GM19239 (cell line): ENCODE data around the gene CIAO3.
"Not testable (repeated sequence)": the region's sequence is repeated elsewhere in the genome, so short reads cannot be mapped to it uniquely, and the experiment has no call there.

Source experiments
- DNase-seq: peaks from one replicate; pipeline ENCODE4 v3.0.0; 2011; ENCODE audit warnings: low spot score; ENCODE audit not compliant: insufficient read length
- FAIRE-seq: peaks from 2 replicates; lab custom pipeline; 2011; peaks lifted over from hg19 to GRCh38; lab: Jason Lieb, UNC

Gene CIAO3

DNA sequence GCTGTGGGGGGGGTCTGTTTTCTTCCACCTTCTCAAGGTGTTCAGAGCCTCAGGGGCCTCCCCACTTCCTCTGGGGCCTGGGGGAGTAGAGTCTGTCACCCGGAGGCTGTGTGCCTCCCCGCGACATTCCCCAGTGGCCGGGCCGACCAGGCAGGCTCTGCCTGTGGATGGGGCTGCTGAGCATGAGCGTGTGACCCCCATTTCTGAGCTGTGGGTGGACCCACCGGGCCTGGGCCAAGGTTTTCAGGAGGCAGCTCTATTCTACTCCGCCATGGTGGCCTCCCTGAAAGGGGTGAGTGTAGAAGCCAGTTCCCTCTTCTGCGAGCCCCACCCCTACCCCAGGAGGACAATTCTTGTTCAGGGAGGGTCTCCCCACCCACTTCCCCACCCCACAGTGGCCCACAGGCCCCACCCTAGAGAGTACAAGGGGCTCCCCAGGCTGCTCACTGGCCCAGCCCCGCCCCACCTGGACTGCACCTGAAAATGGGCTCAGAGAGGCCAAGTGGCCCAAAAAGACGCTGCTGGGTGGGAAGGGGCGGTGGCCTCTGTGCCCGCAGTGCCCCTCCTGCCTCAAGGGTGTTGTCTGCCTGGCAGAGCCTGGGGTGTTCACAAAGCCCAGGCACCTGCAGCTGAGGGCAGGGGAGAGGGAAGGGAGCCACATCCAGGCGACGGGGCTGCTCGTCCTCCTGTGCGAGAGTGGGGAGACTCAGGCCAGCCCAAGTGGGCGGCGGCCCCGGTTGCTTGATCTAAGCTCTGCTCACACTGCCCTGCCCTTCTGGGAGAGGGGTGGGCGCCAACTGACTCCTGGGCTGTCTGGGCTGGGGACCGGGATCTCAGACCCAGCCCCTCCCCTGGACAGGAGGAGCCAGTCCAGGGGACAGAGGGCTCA is 21.1 kb upstream of the CIAO3 start:
- no peak for FAIRE-seq

DNA sequence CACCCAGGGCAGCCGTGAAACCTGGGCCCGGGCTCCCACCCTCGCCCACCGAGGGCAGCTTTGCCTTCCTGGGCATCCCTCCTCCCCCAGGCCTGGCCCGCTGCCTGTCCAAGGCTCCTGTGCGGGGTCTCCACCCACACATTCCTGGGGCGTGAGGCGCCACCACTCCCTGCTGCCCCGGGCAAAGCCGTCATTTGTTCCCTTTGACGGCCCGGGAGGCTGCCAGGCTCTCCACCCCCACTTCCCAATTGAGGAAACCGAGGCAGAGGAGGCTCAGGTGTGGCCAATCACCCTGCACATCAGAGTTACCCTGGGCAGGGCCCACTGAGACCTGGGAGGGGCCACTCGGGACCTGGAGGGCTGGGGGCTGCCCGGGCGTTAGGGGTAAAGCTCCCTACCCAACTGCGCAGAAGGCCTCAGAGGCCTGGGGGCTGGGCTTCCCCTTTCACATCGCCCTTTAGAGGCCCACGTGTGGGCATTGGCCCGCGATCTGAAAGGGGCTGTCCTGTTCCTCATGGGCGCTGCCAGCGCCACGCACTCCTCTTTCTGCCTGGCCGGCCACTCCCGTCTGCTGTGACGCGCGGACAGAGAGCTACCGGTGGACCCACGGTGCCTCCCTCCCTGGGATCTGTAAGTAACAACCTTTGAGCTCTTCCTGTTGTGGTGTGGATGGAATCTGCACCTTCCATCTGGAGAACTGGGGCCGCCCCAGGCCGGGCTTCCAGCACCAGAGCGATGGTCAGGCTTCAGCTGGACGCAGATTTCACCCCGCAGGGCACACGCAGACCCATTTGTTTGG is 19.9 kb upstream of the CIAO3 start, which contains the start of gene MSLN:
Gene MSLN (plus strand): TSS at position 190 of the 799 bp plus-strand sequence. CDS start 1,947 bp downstream, outside the sequence.
- DNase-seq, result no peak
- no peak for FAIRE-seq

More for the DNA sequence above, 21.1 kb upstream of the CIAO3 start:
- no peak for DNase-seq

DNA sequence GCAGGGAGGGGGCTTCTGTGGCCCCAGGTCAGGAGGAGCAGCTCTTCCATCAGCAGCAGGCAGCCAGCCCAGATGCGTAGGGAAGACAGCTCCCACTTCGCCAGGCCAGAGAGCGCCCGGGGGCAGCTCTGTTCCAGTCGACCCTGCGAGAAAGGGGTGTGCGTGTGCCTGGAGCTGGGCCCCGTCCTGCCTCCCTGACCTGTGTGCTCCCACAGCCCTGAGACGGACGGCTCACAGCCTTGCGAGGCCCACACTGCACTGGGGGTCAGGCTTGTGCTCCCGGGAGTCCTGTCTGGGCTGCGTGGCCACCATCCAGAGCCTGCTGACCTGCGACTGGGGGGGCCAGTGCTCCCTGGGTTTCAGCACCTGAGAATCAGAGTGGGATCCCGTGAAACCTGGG is 19.3 kb upstream of the CIAO3 start:
- FAIRE-seq (no peak), DNase-seq (no peak)

DNA sequence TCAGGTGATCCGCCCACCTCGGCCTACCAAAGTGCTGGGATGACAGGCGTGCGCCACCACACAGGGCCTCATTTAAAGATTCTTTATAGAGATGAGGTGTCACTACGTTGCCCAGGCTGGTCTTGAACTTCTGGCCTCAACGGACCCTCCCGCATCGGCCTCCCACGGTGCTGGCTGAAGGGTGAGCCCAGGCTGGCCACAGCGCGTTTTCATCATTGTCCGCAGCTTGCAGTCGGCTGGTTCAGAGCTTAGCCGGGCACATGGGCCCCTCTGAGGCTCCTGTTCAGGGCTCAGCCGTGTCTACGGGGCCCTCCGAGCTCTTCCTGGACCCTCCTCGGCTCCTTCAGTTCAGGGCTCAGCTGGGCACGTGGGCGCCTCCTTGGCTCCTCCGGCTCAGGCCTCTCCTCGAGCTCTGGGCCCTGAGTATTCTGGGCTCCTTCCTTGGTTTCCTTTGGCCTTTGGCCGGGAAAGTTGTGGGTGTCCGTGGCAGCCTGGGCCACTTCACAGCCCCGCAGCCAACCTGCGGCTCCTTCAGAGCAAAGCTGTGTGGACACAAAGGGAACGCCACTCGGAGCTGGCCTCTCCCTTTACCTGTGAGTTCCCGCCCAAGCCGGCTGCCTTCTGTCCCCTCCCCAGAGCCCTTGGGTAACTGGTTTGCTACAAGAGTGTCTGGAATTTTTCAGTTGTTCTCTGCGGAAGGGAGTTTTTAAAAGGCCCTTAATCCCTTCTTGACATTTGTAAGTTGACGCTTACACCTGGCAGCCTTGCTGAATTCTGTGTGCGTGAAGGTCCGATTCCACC is 18.5 kb upstream of the CIAO3 start:
- FAIRE-seq (no peak), DNase-seq (no peak)

DNA sequence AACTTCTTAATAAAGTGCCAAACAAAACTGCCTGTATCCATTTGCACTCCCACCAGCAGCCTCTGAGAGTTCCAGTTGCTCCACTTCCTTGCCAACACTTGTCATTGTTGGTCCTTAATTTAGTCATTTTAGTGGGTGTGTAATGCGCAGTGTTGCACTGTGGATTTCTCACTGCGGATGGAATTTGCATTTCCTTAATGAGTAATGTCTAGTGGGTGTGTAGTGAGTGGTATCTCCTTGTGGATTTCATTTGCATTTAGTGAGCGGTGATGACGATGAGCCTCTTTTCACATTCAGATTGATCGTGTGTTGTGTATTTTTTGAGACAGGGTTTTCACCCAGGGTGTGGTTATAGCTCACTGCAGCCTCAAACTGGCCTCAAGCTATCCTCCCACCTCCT is 15.6 kb upstream of the CIAO3 start:
- no peak for FAIRE-seq
- DNase-seq, result no peak

DNA sequence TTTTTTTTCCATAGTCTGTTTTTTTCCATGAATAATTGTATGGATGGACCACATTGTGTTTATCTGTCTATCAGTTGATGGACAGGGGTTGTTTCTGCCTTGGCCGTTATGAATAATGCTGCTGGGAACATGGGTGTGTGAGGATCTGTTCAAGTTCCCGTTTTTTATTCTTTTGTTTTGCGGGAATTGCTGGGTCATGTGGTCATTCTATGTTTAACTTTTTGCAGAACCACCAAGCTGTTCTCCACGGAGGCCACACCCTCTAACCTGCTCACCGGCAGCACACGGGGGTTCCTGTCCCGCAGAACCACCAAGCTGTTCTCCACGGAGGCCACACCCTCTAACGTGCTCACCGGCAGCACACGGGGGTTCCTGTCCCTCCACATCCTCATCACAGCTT is 13.9 kb upstream of the CIAO3 start:
- FAIRE-seq, result no peak
- no peak for DNase-seq

DNA sequence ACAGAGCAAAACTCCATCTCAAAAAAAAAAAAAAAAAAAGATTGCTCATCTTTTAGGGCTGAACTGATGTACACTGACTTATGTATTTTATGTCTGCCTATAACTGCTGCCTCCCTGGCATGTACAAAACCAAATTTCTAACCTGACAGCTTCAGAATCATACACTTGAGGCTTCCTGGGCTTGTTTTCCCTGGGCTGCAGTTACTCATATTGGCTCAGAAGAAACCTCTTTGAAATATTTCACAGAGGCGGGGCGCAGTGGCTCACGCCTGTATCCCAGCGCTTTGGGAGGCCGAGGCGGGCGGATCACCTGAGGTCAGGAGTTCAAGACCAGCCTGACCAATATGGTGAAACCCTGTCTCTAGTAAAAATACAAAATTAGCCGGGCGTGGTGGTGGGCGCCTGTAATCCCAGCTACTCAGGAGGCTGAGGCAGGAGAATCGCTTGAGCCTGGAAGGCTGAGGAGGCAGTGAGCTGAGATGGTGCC is 13.4 kb upstream of the CIAO3 start:
- DNase-seq, FAIRE-seq: not testable (repeated sequence)

DNA sequence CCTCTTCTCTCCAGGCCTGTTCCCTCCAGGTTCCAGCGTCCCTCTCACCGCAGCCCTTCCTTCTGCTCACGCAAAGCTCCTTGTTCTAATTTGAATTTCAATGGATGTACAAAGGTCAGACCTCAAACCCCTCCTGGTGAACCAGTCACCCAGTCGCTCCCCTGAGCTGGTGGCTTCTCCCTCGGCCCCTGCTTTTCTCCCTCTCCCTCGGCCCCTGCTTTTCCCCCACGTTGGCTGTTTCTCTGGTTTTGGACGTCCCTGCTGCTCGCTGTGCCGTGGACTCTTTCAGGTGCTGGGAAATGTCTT is 11.2 kb upstream of the CIAO3 start:
- DNase-seq, result no peak
- no peak for FAIRE-seq

DNA sequence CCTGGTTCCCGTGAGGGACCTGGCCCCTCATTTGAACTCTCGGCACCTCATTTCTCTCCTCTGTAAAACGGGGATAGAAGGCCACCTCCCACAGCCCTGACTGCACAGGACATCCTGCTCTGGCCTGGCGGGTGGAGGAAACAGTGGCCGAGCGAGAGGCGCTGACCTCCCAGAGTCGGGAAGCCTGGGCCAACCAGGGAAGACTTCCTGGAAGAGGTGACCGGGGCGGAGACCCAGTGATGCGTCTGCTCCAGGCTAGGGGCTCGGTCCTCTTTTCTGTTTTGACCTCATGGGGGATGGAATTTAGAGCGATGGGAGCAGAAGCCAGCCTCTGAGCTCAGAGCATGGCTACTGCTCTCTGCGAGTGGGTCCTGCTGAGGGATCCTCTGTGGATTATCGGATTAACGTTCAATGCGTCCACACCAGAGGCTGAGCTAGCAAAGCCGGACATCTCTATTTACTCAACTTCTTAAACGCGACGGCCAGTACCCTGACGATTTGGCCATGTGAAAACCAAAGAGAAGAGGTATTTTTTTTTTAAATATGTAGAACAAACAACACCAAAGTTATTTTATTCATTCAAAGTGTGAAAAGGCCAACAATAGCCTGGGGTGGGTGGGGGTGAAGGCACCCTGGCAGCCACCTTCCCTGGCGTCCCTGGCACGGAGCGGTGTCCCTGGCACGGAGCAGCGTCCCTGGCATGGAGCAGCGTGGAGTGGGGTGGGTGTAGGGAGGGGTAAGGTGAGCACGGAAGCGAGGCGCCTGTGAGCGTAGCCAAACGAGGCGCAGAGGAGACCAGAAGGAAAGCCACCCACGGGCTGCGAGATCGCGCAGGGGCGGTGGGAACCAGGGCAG is 10.6 kb upstream of the CIAO3 start:
- DNase-seq (no peak), FAIRE-seq (no peak)

DNA sequence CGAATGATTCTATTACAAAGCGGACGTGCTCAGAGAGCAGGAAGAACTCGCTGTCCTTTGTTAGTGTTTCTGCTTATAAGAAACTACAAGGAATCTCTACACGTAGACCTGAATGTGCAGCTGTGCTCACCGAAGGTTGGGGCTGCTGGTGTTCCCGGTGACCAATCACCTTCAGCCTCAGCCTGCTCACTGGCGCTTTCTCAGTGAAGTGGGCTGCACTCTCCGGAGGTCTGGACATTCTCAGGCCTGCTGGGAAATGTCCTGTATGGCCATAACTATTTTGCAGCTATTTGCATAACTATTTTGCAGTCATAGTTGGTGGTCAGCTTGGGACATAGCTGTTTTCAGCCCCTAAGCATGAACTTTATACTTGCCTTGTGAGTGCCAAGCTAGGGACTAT is 9.7 kb upstream of the CIAO3 start:
- FAIRE-seq (no peak), DNase-seq (no peak)

DNA sequence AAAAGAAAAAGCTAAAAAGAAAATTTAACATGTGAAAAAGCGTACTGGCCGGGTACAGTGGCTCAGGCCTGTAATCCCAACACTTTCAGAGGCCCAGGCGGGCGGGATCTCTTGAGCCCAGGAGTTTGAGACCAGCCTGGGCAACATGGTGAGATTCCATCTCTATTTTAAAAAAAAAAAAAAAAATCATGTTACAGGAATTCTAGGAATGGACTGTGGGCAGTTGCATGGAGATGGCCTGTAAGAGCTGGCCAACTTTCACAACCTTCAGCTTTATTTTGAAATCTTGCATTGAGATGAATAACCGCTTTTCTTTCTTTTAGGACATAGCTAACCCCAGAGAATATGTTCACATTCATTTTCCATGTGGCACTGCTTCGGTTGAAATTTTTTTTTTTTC is 8.2 kb upstream of the CIAO3 start:
- no peak for FAIRE-seq

DNA sequence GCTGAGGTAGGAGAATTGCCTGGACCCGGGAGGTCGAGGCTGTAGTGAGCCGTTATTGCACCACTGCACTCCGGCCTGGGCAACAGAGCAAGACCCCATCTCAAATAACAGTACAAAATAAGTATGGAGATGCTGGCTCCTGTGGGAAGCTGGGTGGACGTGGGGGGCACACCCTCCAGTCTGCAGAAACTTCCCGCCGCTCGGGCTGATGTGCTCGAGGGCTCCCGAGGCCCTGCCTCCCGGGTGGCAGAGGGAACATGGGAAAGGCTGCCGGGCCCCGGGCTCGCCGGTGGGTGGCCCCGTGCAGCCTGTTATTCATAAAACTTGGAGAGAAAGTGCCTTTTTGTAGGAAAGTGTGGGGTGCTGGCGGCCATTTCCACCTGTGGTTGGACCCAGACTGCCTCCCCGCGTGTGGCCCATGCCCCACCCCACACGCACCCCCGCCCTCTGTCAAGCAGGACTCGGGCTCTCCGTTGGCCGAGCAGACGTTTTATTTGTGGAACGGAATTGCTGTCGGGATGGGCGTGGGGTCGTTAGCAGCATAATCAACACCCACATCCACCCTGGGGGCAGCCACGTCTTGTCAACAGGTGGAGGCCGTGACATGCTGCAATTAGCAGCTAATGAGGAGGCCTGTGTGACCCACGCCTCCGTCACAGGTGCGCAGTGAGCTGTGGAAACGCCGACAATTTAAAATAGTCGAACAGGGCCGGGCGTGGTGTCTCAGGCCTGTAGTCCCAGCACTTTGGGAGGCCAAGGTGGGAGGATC is 7.4 kb upstream of the CIAO3 start:
- FAIRE-seq (no peak), DNase-seq (no peak)

More for the DNA sequence above, 8.2 kb upstream of the CIAO3 start:
- no peak for DNase-seq

DNA sequence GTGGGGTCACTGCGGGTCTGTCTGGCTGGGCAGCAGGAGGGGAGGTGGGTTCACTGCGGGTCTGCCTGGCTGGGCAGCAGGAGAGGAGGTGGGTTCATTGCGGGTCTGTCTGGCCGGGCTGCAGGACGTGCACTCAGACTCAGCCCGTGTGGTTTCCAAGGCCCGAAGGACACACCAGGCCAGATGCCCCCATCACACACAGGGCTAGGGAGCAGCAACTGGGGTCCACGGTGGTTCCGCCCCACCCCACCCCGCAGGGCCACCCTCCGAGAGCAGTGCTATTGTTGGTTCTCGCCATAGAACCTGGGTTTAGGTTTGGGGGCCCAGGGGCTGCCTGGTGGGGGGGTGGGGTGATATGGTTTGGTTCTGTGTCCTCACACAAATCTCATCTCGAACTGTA is 5.8 kb upstream of the CIAO3 start:
- no peak for FAIRE-seq

DNA sequence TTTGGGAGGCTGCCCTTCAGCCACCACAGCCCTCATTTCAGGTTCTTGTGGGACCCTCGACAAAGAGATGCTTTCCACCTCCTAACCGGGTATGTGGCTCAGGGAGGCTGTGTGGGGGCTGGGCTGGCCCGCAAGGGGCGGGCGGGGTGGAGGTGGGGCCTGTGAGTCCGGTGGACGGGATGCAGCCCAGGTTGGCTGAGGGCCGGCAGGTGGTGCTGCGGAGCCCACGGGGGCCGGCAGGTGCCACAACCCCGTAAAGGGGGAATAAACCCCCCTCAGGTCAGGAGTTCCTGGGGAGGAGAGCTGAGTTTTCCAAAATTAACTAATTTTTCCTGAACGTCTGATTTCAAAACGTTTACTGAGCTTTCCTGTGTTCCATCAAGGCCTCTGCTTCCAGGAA is 4.9 kb upstream of the CIAO3 start:
- FAIRE-seq (no peak), DNase-seq (no peak)

More for the DNA sequence above, 5.8 kb upstream of the CIAO3 start:
- no peak for DNase-seq

DNA sequence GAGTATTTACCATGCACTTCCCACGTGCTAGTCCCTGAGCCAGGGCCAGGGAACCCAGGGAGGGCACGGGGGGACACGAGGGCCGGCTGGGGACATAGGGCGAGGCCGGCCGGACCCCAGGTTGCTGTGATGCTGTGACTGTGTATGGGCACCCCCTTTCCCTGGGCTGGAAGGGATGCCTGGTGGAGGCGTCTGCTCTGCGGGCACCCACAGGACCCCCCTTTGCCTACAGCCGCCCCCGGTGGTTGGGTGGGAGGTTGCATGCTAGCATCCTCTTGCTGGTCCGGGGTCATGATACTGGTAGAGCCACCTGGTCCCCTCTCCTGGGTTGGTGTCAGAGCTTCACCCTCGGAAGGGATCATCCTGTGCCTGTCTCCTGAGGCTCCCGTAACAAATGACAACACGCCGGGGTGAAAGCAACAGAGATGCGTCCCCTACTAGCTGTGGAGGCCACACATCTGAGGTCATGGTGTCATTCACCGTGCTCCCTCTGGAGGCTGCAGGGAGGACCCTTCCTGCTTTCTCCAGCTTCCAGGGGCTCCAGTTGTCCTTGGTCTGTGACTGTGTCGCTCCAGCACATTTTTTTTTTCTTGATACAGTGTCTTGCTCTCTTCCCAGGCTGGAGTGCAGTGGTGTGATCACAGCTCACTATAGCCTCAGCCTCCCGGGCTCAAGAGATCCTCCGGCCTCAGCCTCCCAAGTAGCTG is 3.1 kb upstream of the CIAO3 start:
- FAIRE-seq (no peak), DNase-seq (no peak)

DNA sequence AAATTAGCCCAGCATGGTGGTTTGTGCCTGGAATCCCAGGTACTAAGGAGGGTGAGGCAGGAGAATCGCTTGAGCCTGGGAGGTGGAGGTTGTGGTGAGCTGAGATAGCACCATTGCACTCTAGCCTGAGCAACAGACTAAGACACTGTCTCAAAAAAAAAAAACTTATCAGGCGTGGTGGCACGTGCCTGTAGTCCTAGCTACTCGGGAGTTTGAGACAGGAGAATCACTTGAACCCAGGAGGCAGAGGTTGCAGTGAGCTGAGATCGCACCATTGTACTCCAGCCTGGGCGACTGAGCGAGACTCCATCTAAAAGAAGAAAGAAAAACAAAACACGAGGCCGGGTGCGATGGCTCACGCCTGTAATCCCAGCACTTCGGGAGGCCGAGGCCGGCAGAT is 2.1 kb upstream of the CIAO3 start:
- not testable (repeated sequence) for FAIRE-seq, DNase-seq

DNA sequence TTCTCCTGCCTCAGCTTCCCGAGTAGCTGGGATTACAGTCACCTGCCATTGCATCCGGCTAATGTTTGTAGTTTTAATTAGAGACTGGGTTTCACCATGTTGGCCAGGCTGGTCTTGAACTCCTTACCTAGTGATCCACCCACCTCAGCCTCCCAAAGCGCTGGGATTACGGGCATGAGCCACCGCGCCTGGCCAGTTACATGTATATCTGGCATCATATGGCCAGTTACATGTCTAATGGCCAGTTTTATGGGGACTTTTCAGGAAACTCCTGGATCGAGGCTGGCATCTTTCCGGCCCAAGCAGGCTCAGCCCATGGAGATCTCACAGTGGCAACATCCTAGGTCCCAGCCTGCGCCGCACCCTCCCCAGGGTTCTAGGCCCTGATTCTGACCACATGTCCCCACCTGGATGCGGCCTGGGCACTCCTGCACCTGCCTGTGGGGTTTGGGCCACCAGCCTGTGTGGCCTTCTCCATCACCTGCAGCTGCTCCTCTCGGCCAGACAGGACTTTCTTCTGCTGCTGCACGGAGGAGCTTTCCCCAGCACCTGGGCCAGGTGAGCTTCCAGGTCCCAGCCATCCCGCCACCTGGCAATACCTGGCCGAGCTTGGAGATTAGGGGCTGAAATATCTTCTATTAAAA is 1.3 kb upstream of the CIAO3 start:
- DNase-seq (no peak), FAIRE-seq (no peak)

DNA sequence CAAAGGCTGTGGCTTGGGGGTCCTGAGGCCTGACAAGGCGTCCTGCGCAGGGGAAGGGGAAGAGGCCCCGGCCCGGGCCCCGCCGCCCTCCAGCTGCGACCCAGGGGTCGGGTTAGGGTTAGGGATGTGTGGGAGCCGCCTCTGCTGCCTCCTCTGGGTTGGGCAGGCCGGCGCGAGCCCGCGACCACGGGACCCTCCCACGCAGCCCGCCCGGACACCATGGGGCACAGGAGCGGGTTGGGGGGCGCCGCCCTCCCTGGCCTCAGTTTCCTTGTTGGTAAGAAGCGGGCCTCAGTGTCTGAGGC is 386 bp downstream of the CIAO3 start:
- DNase-seq, result no peak

More for the DNA sequence above, 386 bp downstream of the CIAO3 start:
- FAIRE-seq, result no peak
